Epidermal melanocyte (primary cell): ENCODE results near the gene ABHD8.
A peak's percentile ranks its signal among the peaks of the same experiment; 100 is the strongest.

ENCODE experiments used
- DNase-seq: peaks from one replicate; pipeline ENCODE4 v3.0.0; 2011; ENCODE audit warnings: low spot score; ENCODE audit not compliant: insufficient read length

Gene ABHD8

DNA sequence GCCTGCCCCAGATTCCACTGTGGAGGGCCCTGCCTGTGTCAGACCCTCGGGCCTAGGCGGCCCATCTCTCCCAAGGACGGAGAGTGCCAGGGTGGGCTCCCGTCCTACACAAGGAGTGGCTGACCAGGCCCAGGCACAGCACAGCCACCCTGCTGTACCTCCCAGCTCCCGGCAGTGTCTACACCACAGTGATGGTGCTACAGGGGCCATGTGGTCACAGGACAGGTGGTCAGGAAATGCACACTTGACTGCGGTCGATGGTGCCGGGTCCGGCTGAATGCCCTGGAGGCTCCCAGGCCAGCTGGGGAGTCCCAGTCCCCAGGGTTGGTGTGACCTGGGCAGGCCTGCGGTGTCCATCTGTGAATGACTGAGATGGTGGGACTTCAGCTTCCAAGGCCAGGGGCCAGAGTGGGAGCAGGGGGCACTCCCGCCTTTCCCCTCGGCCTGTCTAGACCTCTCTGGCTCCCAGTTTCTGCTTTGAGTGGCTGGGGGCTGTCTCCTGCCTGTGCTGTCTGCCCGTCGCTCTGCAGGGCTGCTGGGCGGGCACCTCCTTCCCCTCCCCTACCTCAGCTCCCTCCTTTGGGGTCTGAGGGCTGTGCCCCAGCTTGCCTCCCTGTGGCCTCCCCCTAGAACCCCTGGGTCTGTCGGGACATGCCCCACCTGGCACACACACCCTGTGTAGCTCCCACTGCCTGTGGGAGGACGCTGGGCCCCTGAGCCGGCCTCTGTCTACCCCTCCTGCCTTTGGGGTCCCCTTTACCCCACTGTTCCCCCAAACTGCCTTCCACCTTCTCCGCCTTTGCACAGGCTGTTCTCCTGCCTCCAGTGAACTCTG, 18.6 kb upstream of the ABHD8 start:
- no peak for DNase-seq

DNA sequence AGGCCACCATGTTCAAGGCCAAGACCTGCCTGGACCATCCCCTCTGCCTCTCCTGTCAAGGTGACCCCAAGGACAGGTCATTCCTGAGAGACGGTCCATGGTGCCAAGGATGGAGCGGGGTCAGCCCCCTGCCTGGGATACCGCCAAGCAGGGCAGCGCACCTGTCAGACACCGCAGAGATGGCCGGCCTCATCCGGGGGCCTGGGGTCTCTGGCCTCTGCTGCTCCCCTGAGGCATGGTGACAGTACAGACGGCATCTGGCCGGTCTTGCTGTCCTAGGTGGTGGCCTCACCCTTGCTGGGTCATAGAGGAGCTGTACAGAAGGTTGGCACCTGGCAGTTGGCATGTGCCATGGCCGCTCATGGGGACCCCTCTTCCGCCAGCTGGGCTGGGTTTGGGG, 17.2 kb upstream of the ABHD8 start:
- no peak for DNase-seq

DNA sequence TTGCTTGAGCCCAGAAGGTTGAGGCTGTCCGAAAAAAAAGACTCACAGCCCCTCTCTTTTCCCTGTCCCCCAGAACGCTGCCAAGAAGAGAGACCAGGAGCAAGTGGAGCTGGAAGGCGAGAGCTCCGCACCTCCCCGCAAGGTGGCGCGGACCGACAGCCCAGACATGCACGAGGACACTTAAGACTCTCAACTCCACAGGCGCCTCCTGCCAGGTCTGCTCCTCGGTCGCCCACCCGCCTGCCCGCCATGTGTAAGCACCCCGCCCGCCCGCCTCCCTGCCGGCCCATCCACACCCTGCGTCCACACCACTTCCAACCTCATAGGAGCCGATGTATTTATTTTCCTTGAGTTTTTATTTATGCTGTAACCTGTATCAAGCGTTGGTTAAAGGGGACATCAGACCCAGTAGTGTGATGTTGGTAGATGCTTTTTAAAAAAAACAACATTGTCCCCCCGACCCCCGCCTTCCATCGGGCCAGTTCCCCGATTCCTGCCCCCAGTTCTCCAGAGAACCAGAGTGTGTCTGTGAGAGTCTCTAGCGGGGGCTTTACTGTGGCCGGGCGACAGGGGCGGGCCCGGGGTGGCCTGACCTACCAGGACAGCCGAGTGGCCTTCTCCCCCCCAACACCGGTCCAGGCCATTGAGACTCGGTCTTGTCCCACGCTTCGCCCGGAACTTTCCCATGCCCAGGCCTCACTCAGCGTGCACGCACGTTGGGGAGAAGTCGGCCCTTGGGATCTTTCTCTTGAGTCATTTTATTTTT, 16.4 kb upstream of the ABHD8 start:
- DNase-seq = no peak

DNA sequence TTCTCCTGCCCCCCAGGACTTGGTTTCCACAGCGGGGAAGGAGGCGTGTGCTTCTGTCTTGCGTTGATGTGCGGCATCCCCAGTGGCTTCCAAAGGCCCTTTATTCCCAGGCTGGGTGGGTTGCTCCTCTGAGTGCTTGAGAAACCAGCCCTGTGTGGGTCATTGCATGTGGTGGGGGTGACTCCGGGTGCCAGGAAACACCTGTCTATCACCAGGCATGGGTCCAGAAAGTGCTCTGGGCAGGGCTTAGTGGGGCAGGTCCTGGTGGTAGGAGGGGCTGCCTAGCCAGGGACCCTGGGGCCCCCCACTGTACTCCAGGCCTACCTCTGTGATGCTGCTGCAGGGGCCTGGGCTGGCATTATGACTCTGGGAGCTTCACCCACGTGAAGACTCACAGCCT, 15.7 kb upstream of the ABHD8 start:
- DNase-seq = no peak

DNA sequence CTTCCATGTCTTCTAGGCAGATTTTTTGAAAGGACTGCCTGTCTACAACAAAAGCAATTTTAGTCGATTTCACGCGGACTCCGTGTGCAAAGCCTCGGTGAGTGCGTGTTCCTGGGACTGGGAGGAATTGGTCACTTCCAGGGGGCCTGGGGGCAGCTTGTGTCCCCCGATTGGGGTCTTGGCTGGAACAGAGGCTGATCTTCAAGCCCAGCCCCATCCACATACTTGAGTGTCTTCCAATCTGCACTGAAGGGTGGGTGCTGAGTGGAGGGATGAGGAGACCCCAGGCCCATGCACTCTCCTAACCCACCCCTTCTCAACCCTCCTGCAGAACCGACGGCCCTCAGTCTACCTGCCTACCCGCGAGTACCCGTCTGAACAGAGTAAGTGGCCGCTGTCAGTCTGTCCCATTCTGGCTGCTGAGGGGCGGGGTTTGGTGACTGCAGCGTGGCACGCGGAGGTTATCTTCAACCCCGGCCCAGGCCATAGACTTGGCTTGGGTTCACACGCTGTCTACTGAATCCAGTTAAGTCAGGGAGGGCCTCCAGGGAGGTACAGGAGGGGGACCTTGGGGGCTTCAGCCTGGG, 10.9 kb upstream of the ABHD8 start:
- DNase-seq = no peak

DNA sequence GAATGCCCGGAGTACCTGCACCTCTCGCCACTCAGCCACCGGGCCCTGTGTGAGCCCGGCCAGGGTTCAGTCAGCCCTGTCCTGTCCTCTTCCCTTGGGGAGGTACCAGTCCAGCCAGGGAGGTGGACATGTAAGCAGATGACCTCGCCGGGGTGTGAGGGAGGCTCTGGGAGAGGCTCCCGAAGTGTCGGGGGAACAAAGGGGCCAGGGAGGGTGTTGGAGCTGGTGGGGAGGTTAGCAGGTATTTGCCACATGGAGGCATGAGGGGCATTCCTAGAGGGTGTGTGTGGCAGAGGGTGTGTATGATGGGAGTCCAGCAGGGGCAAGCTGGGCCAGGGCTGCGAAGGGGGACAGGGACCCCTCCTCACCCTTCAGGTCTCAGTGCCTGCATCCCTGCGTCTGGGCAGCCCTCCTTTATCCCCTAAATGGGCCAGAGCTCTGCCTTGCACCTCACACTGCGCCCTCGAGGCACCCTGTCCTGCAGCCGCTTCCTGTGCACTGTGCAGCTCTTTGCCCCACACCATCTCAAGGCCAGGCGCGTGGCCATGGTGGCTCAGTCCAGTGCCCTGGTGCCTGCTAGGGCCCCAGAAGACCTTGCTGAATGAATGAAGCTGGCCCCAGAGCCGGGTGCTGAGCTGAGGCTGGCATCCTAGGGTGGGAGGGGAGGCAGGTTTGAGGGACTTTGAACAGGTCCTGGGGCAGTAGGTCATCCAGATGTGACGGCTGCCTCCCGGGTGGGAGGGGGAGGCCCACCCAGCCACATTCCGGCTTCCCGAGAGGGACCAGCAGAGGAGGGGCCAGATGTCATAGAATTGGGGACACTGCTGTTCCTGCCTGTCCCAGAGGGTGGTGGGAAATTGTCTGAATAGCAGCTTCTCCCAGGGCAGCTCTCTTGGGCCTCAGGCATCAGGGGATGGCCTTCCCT, 9.2 kb upstream of the ABHD8 start:
- DNase-seq = no peak

DNA sequence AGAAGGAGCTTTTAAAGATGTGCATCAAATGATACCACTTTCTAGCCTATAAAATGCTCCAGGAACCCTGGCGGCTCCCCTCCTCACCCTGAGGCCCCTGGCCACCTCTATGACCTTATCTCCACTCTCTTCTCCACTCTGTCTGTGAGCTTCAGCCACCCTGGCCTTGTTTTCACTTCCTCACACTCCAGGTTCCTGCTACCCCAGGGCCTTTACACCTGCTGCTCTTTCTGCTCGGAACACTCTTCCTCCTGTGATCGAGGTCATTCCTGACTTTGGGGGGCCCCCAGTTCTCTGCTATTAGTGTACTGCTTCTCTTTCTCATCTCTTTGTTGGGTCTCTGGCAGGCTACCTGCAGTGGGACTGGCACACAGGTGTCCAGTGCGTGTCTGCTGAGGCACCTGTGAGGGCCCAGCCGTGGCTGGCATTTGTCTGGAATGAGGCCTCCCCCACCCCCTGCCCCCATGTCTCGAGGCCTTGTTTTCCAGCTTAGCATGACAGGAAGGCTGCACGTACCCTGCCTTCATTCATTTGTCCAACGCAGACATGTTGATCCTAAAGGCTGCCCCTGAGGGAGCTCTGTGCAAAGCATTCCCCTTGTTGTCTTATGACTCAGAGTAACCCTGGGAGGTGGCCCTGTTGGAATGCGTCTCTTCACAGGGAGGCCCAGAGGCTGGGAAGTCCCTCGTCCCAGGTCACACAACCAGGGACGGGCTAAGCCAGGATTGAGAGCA, 8.4 kb upstream of the ABHD8 start:
- no peak for DNase-seq

DNA sequence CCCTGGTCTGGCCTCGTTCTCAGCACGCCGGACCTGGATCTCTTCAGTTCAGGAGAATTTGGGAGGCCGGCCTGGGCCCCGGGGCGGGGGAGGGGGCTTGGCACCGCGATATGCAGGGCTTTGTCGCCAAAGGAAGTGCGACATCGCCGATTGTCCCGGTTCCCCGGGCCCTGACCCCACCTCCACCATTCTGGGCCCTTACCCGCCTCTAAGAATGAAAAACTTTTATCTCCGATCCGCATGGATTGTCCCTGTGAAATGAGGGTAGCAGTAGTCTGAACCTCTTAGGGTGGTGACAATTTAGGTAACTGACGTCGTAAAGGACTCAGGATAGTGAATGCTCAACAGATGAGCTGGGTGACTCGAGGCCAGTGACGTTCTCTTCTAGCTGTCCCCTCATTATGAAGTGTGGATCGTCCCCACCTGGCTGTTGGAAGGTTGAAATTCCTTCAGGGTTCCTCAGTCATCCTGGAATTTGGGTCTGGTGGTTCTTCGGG, 6.8 kb upstream of the ABHD8 start:
- no peak for DNase-seq

DNA sequence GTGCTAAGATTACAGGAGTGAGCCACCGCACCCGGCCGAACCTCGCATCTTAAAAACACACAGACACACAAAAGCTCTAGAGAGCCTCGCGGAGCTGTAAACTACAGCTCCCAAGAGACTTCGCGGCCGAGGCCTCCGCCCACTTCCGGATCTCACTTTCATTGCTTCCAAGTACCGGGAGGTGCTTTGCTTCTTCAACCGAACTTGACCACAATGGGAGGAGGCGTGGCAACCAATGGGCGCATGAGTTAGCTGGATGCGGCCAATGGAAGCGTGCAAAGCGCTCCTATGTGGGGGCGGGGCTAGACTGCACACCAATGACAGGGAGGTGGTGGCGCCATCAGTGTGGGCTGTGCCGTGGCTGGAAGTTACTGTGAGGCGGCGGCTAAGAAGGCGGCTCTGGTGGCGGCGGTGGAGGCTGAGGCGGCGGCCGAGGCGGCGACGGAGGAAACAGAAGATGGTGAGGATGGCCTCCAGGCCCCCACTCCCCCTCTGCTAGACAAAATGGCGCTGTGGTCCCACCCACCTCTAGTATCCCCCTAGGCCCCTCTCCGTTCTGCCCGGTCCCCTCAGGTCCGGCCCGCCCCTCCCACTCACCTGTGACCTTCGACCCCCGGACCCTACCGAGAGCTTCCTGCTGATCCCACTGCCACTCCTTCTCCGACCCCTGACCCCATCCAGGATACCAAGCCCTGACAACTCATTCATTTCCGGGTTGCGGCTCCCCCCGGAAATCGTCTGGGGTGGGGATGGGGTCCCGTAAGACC, 6.2 kb upstream of the ABHD8 start, which contains the start of gene DDA1:
DDA1 (plus strand) TSS at position 366 of the 767 bp plus-strand sequence; CDS start at position 458, 92 bp downstream.
- peak; percentile 98 for DNase-seq

DNA sequence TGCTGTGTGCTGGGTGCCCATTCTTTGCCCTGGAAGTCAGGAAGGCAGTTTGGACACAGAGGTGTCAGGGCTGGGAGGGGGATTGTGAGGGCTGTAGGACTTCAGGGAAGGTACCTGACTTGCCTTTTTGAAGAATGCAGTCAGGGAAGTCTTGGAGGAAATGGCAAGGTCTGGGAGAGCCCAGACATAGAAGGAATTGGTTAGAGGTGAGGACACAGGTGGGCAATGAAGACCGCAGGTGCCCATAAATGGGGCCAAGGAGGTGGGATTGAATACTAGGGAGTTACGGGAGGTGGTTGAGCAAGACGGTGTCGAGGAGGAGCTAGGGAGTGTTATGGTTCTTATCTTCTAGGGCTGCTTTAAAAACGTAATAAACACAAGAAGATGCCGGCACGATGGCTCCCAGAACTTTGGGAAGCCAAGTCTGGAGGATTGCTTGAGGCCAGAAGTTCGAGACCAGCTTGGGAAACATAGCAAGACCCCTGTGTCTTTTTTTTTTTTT, 4.7 kb upstream of the ABHD8 start:
- no peak for DNase-seq

DNA sequence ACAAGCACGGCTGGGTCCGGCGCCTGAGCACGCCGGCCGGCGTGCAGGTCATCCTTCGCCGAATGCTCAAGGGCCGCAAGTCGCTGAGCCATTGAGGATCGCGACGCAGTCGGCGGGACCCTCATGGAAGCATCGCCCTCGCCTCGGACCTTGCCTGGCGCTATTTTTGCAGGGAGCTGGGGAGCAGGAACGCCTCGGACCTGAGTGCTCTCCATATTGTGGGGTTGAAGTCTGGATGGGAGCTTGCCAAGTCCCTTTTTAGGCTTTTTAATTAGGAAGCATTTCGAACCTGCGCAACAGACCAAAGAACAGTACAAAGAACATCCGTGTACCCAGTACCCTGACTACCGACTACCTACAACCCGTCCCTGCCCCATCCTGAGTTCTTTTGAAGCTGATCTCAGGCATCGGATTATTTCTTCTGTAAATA, 3.1 kb upstream of the ABHD8 start:
- no peak for DNase-seq

DNA sequence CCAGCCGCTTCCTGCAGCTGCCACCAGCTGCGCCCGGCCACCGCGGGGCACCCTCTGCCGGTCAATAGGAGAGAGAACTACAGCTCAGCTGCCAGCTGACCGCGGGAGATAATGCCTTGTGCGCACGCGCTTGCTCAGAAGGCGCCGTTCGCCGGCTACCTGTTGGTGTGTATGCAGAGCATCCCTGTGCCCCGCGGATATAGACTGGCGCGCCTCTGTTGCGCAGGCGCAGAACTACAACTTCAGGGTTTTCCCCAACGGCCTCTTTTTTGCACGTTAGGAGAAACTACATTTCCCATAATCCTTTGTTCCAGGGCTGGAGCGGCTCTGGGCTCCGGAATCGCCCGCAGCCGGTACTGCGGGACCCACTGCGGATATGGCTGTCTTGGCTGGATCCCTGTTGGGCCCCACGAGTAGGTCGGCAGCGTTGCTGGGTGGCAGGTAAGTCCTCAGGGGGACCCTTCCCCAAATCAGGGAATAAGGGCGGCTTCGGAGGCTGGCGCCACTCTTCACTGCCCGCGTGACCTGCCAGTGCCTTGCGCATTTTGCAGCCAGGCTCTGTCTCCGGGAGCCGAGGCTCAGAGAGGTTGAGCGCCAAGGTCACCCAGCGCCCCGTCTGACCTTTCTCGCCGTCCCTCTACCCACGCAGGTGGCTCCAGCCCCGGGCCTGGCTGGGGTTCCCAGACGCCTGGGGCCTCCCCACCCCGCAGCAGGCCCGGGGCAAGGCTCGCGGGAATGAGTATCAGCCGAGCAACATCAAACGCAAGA, 2.5 kb upstream of the ABHD8 start, which contains the start of gene MRPL34:
MRPL34 (plus strand) TSS at position 356 of the 768 bp plus-strand sequence; CDS start at position 377, 21 bp downstream.
- peak; percentile 84 for DNase-seq

DNA sequence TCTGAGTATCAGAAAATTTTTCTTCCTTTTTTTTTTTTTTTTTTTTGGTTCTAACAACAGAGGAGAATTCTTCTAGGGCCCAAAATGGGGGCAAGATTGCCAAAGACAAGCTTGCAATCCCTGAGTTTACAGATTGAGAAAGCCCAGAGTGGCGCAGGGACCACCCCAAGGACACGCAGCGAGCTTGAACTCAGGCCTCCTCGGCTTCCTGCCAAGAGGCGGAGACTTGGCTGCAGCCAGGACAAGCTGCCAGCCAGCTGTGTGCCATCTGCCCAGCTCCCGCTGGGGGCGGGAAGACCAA, 1.9 kb upstream of the ABHD8 start:
- DNase-seq = no peak

DNA sequence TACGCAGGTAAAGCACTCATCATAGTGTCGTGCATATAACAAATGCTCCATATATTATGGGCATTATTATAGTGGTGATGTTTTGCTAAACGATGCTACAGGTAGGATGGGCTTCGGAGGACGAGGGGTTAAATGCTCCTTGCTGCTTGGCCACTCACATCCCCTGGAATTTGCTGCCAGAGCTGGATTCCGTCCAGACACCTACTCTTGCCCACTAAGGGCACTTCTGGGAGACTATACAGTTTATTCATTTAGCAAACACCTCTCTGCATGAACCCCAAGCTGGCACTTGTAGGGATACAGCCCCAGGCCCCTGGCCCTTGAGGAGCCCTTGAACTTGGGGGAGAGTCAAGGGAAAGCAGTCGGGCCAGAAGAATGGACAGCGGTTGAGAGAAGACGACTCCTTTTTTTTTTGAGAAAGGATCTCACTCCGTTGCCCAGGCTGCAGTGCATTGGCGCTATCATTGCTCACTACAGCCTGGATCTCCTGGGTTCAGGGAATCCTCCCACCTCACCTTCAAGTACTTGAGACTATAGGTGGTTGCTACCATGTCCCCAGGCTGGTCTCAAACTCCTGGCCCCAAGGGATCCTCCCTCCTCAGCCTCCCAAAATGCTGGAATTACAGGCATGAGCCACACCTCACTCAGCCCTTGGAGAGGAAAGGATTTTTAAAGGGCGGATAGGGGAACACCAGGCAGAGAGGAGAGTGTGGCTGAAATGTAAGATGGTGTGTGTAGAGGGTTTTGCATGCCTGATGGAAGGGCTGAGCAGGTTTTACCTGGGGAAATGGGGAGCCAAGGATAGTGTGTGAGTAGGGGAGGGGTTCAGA, 1.4 kb upstream of the ABHD8 start:
- no peak for DNase-seq

DNA sequence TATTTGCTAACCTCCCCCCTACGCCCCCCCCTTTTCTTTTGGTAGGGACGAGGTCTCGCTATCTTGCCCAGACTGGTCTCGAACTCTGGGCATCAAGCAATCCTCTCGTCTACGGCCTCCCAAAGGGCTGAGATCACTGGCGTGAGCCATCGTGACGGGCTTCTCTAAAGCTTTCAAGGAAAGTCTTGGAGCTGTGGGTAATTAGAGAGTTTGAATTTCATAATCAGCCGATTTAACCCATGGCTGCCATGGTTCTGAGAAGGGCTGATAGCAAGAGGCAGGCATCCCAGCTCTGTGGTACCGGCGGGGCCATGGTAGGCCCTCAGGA, 679 bp upstream of the ABHD8 start:
- no peak for DNase-seq

DNA sequence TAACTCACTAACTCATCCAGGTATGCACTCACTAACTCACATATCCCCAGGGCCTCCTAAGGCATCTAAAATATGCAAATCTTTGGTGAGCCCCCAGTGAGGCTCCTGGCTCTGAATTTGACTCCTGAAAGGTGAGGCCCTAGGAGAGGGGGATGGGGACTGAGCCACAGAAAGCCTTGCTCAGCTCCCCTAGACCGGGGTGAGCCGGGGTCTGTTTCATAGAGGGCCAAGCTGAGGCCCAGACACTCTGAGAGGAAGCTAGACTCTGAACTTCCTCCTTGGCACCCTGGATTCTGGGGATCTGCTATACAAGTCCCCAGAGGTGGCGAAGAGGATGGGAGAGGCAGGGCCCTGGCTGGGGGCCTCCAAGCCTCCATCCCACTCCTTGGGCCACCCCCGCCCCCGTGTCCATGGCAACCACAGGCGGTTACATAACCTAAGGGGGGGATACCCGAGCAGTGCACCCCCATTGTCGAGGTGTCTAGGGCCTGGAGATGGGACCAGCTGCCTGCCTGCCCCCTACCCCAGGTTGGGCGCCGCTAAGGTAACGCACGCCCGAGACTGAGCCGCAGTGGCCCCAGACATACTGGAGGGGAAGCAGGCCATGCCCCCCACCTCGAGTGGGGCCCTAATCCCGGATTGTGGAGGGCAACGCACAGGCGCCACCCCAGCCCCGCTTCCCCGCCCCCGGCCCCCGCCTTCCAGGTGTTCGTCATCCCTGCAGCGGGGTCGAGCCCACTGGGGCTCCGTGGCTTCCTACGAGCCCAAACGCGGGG, 646 bp downstream of the ABHD8 start:
- DNase-seq = no peak

DNA sequence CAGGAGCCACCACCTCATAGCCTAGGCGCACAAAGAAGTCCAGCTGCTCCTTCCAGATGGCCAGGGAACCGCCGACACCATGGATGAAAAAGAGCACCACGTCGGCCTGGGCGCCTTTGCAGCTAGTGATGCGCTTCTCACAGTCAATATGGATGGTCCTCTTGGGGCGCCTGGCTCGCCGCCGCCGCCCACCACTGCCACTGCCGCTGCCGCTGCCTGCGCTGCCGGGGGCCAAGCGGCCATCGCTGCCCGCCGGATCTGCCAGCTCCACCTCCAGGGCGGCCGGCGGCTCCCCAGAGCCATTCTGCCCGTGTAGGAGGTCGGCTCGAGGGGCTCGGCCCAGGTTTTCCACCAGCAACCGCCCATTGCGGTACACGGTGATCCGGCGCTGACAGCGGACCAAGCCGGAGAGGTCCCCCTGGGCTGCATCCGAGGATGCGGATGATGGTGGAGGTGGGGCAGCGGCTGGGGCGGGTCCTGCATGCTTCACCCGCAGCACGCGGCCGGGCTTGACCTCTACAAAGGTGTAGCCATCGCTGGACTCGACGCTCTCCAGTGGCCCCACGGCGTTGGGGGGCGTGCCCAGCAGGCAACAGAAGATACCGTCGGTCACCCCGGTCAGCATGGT, 2.1 kb downstream of the ABHD8 start:
- no peak for DNase-seq
